Measurements from ENCODE around the gene TRPM1.

Gene TRPM1

GRCh38 chr15:31082771-31083369, 18.7 kb downstream of the TRPM1 start:
- no peak for DNase-seq (ENCODE audit: low spot score)

DNA sequence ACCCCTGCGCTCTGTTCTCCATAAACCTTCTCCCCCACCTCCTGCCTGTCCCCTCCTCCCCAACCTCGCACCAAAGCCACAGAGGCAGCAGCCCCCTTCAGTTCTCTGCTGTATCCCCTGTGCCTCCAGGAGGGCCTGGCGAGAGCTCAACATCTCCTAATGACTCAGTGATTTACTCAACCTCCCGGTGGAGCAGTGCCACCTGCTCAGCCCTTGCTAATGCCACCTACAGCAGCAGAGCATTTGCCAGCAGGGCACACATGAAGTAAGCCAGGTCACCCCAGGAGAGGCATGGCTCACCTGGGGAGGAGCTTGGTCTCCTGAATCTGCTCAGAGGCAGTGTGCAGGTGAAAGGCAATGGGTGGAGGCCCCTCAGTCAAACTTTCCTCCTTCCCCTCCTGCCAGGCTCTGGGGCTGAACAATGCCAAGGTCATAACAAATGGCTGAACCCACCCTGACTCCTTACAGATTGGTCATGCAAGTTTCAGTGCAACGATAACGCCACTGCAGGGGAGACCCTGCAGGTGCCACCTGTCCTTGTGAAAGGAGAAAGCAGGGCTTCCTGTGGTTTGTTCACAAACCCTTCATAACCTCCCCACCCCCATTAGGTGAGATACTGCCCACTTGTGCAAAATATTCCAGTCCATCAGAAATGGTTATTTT, 19.8 kb downstream of the TRPM1 start:
- DNase-seq (ENCODE audit: low spot score): no peak

- DNase-seq (ENCODE audit: low spot score): no peak
Observed at GRCh38 chr15:31081056-31081455, 20.5 kb downstream of the TRPM1 start.

DNA sequence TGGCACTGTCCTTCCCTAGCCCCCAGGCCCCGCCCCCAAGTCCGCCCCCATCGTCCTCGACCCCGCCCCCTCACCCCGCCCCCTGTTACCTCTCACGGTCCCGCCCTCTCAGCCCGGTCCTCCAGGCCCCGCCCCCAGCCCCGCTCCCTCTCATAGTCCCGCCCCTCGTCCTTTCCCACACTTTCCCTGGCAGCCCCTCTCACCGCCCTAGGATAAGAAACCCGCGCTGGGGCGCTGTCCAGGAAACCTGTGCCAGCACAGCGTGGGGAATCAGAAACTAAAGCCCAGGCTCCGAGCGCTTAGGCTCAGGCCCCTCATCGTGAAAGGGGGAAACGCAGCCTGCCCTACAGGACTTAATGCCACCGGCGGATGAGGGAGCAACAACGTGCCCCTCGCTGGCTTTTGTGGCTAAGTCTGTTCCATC, 20.9 kb downstream of the TRPM1 start:
- DNase-seq (ENCODE audit: low spot score): peak; percentile 56

GRCh38 chr15:31079519-31079918, 22.0 kb downstream of the TRPM1 start:
- DNase-seq (ENCODE audit: low spot score): peak; percentile 65

GRCh38 chr15:31078471-31078870, 23.1 kb downstream of the TRPM1 start:
- DNase-seq (ENCODE audit: low spot score): no peak

GRCh38 chr15:31077941-31078340, 23.6 kb downstream of the TRPM1 start:
- no peak for DNase-seq (ENCODE audit: low spot score)

DNA sequence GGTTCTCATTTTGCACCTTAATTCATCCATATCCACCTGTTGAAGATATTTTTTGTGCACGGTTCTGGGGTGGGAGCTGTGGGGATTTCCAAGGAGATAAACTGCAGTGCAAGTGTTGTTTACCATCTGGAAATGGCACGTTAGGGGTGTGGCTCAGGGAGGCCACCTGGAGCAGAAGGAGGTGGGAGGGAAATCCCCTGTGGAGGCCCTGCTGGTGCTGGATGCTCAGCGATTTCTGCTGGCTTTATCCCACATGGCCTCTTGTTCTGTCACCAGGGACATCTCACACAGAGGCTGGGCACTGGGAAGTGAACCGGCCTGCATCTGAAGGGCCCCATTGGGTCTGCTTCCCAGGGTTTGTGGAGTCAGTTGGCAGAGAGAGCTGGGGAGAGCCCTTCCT, 24.3 kb downstream of the TRPM1 start:
- DNase-seq (ENCODE audit: low spot score): no peak

- DNase-seq (ENCODE audit: low spot score): no peak
Observed at GRCh38 chr15:31074321-31074720, 27.2 kb downstream of the TRPM1 start.

DNA sequence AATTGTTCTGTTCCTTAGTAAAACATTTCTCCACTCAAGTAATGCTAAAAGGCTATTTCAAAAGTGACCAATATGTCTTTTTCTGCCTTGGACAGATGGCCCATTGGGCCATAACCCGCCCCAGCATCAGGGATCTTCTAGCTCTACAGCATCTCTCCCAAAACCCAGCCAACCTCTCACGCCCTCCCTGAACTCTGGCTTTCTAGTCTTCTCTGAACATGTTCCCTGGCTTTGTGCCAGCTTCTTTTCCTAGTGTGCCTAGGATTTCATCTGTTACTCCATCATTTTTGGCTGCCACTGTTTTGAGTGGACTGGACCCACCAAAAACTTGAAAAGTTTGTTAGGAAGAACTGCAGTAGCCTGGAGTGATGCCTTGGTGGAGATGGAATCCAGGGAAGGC, 30.7 kb downstream of the TRPM1 start:
- DNase-seq (ENCODE audit: low spot score): no peak

DNA sequence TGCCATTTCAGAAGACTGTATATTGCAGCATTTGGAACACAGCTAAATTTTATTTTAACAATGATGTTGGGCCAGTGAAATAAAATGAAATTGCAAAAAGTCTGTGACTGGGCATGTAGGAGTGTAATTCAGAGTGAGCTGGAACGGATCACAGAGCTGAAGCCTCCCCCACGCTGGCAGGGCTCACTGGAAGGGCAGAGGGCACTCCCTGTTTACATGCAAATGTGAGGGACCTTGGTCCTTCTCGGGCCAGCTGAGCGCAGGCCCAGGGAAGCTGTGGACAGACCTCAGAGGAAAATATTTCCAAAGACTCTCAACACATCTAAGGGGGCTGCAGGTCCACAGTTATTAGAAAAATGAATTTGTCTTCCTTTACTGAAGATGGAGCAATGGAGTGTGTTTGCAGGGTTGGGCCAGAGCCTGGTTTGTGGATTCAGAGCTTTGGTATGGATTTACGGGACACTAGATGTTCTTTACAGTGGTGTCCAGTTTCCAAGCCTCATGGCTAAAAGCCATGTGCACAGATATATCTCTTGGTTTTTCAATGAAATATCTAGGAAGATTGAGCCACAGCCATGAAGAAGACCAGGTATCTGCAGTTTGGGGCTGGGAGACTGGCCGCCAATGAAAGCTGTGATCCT, 32.0 kb downstream of the TRPM1 start:
- no peak for DNase-seq (ENCODE audit: low spot score)

DNA sequence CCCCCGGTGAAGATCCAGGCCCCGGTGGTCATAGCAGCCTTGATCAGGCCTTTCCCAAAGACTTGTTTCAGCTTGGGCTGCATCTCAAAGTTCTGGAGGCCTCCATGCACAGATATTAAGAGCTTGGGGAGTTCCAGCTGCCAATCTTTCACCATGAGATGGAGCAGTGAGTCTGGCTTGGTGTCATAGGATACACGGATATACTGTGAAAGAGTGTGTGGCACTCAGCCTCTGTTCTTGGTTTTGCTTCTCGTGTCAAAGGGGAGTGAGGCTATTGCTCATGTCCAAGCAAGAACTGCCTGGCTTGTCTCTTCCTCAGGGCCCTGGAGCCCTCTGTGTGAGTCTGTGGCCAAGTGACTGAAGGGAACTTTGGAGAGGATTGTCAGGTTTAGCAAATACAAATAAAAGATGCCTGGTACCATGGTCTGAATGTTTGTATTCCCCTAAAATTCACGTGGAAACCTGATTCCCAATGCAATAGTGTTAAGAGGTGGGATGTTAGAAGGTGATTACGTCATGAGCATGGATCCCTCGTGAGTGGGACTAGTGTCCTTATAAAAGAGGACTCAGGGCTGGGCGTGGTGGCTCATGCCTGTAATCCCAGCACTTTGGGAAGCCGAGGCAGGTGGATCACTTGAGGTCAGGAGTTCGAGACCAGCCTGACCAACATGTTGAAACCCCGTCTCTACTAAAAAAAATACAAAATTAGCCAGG, 33.5 kb downstream of the TRPM1 start:
- DNase-seq (ENCODE audit: low spot score): no peak

- DNase-seq (ENCODE audit: low spot score): no peak
Observed at GRCh38 chr15:31065824-31066223, 35.7 kb downstream of the TRPM1 start.

GRCh38 chr15:31062911-31063310, 38.6 kb downstream of the TRPM1 start:
- no peak for DNase-seq (ENCODE audit: low spot score)

DNA sequence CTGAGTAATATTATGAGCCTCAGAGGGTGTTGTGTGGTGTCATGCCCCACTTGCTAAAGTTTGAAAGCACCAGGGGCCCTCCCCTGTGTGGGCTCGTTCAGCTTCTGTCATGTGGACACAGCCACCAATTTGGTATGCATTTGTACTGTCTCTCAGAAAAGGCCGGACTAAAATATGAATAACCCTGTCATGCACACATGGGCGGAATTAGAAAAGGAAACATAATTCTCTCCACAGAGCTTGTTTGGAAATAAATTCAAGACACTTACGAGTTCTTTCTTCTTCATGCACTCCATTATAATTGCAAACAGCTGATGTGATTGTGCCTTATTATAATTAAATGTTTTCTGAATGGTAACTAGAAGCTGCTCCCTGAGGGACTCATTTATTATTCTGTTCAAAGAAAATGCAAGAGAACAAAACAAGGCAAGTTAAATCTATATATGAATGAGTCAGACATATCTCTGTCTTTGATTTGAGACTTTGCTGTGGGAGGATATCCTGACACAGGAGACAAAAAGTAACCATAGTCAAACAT, 39.1 kb downstream of the TRPM1 start:
- DNase-seq (ENCODE audit: low spot score): no peak

DNA sequence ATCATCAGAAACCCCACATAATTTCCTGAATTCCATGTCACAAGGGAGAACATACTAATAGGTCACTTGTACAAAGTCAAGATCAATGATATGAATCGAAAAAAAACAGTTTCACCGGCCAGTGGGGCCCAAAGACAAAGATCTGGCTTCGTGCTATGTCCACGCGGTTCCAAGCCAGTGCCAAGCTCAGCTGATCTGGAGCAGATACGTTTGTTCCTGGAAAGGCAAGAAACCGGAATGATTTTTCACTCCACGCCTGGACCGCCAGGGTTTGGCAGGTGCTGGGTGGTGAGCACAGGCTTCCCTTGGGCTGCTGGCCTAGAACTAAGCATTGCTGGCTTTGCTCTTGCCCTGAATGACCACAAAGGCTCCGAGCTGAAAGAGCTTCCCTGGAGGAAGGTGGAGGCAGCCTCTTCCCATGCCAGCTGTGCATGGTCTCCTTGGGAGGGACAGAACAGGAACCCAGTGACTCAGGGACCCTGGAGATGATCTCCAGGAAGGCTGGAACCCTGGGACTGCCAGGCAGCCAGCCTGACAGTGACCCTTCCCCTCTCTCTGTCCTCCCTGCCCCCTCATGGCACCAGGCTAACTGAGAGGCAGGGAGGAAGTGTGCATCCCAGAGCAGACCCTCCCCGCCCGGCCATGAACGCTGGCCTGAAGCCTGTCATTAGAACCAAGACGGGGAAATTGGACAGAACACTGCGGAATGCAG, 40.9 kb downstream of the TRPM1 start:
- DNase-seq (ENCODE audit: low spot score): no peak

DNA sequence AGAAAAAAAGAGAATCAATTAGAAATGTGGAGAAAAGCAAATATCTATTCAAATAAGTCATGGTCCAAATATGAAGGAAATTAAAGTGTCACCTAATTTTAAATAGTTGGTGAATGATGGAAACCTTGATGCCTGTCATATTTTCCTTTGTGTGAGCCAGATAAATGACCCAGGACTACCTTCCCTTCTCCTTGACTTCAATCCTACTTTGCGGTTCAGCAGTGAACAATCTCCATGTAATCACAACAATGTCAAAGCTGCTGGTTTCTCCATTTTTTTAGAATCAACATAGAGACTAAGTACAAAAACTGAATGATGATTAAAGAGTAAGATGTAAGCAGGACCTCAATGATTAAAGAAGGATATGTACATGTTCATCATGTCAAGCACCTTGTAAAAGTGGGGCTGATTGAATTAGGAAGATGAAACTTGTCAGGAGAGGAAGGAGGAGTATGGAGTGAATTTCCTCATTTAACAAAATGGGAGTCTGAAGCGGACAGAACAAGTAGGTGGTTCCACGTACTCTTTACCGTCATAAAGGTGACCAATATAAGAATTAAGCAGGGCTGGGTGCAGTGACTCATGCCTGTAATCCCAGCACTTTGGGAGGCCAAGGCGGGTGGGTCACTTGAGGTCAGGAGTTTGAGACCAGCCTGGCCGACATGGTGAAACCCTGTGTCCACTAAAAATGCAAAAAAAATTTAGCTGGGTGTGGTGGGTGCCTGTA, 43.1 kb downstream of the TRPM1 start:
- no peak for DNase-seq (ENCODE audit: low spot score)

GRCh38 chr15:31051496-31052080, 49.9 kb downstream of the TRPM1 start:
- DNase-seq (ENCODE audit: low spot score): no peak

GRCh38 chr15:31050953-31051352, 50.6 kb downstream of the TRPM1 start:
- no peak for DNase-seq (ENCODE audit: low spot score)

- DNase-seq (ENCODE audit: low spot score): no peak
Observed at GRCh38 chr15:31049682-31050615, 51.6 kb downstream of the TRPM1 start.
